ENCODE results near the gene ELAVL2.

ELAVL2 gene

DNA sequence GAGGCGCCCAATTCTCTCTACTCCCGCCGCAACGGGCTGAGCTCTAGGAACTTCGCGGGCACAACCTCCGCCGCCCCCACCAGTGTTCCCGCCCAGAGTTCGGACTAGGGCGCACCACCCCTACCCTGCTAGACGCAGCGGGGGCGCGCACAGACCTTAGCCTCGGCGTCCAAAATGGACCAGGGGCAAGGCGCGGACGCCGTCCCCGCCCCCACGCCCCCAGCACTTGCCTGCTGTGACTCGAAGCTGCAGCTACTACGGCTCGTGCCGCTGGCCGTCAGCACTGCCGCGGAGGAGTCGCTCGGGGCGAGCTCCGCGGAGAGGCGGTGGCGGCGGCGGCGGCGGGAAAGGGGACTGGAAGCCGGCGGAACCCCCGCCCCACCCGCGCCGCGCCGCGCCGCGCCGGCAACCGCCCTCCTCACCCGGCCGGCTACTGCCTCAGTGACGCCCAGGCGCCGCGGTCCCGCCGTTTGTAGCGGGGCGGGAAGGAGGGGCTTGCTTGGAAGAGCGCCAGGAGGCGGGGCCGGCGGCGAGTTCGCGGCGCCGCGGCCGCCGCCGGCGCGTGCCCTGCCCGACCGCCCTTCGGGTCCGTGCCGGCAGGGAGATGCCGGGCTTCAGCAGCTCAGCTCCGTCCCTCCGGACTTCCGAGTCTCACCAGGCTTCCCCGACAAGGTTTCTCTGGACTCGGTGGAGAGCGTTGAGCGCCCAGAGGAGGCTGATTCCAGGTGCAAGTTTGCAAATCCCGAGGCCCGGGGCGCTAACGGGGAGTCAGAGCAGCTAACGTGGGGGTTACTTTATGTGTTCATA, 4.5 kb downstream of the ELAVL2 start:
- no peak for DNase-seq

- no peak for DNase-seq
These were observed 5.3 kb downstream of the ELAVL2 start for GRCh38 chr9:23820451-23821374.

DNA sequence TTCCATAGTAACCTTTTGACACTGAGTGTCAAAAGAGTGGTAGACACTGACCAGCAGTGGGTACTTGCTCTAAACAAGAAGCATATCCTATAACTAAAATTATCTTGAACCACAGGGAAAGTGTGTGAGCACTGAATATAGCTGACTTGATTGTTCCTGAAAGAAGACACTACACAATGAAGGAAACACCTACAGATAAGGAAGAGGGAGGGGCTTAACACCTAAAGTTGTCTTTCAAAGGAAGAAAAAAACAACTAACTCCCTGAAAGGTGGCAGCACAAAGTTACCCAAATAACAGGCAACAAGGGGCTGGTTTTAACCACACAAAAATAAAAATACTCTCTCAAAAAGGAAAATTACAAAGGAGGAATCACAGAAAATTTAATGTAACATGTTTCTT, 6.6 kb downstream of the ELAVL2 start:
- no peak for DNase-seq

GRCh38 chr9:23814243-23814642, 11.8 kb downstream of the ELAVL2 start:
- DNase-seq: no peak

DNA sequence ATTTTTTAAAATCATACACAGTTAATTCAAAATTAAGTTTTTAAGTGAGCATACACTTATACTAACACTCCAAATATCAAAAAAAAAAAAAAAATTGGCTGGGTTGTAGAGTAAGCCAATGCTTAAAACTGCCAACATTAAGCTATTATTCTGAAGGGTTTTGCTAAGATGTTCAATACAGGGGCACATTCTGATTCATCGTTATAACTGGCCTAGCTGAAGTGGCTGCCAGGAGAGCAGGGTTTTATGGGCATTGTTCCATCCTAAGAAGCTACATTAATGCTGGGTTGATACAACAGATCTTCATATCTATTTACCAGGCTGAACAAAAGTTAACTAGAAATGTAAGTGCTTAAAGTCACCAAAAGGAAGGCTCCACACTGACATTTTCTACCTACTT, 13.4 kb downstream of the ELAVL2 start:
- DNase-seq: no peak

DNA sequence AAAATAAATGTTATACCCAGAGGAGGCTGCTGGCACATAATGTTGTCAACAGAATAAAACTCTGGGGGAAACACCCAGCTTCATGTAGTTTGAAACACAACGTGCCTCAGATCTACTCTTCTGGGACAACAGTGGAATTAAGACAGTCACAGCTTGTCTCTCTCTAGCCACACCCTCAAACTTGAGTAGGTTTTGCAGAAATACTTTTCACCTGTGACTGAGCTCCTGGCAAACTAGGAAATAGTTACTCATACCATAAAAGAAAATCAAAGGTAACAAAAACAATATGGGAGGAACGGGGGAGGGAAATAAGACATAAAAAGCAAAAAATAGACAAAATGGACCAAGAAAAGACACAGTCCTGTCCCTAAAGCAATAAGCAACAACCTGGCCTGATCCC, 14.4 kb downstream of the ELAVL2 start:
- no peak for DNase-seq

GRCh38 chr9:23803216-23803615, 22.8 kb downstream of the ELAVL2 start:
- DNase-seq: no peak

DNA sequence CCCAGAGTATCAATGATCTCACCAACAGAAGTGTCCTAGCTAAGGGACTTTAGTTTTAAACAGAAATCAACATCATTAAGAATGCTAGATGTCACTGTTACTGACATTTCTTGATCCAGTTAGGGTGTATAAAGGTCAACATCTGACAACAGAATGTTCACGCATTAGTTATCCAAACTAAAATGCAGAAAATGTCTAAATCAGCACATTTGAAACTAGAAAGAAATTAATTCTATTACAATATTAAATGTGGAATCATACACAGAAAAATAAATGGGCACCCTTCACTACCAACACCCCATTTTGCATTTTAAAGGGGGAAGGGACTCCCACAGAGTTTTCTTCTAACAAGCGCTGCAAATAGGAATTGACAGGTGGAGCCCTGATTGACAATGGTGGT, 24.5 kb downstream of the ELAVL2 start:
- DNase-seq: no peak

DNA sequence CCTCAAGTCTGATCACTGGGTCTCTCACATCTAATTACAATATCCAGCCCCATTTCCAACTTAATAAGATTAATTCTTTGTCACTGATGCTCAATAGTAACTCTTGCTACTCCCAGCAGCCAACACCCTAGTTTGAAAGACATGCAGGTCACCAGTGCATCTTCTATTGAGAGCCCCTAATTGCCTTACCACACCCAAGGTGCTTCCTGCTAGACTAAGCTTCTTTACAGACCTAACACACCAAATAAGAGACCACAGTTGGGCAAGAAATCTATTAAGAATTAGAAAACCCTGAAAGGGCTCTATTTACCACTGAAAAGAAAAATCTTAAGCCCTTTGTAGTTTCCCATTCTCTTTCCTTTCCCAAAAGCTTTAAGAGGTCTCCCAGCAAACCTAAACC, 26.5 kb downstream of the ELAVL2 start:
- no peak for DNase-seq

DNA sequence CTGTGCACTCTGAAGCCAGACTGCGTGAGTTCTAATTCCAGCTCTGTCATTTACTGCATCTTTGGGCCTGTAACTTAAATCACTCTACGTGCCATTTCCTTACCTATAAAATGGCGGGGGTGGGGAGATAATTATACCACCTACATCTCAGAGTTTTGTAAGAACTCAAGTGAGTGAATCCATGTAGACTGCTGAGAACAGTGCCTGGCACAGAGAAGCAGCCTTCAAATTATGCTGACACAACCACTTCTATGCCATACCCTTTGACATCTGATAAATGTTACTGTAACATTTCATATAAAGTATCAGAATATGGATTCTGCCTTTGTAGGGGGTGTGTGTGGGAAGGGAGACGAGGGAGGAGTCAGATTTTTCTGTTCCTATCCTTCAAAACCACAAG, 27.7 kb downstream of the ELAVL2 start:
- DNase-seq: no peak

- DNase-seq: no peak
These were observed 29.8 kb downstream of the ELAVL2 start for GRCh38 chr9:23796209-23796608.

DNA sequence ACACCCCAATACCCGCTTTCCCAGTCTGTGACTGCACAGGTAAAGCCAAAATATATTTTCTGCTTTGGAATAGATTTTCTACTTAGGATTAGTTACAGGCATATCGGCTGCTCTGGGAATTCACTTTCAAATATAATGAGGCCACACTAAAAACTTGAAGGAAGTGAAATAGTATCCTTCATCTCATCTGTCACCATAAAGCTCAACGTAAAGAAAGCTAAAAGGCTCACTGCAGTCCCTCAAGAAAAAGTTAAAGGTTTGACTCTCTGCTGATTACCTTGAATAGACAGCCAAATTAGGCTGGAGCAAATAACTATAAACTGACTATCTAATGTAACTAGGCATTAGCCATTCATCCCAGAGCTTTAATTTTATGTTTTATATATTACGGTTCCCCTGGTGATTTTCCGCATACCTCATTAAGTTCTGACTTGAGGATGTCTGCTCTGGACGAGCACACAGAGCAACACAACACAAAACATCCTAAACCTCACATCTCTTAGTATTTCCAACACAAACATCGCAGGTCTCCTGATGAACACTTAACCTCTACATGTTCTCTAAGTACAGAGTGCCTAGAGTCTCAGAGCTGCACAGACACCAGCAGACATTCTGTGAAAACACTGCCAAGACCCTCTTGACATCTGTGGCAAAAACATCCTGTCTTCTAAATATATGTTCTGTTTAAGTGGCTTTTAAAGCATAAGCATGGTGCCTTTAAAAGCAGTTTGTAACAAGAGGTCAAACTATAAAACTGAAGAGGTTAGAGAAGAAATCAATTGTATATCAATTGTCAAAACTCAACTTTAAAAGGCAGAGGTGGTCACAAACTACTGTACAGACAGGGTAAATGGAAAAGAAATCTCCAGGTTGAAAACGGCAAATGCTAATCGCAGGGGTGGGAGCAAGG, 35.4 kb downstream of the ELAVL2 start:
- no peak for DNase-seq

DNA sequence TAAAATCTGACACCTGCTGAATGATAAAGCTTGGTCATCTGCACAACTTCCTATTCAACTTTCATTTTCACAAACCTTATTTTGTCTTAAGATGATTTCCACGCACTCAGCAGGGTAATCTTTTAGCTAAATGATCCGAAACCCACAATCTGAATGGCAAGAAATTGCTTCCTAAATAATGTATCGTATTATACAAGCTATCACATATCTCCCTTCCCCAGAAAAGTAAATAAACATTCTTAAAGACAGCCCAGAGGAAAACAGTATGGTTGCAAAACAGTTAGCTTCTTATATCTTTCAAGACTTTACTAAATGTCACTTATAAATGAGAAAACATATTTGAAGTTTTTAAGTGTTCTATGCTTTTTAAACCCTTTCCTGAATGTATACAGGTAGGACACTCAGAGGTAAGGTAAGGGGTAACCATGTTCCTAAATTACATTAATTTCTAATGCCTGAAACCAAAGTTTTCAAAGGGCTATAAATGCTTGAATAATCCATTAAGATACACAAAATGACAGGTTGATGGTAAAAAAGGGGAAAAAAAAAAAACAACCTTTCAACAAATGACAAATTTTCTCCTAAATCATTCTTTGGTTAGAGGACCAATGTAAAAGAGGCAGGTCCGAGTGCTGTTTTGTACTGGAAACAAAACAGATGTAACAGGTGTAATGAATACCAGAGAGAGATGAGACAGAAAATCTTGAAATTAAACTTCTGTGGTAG, 36.3 kb downstream of the ELAVL2 start:
- no peak for DNase-seq

GRCh38 chr9:23784962-23785361, 41.1 kb downstream of the ELAVL2 start:
- no peak for DNase-seq

GRCh38 chr9:23783509-23783908, 42.5 kb downstream of the ELAVL2 start:
- no peak for DNase-seq

DNA sequence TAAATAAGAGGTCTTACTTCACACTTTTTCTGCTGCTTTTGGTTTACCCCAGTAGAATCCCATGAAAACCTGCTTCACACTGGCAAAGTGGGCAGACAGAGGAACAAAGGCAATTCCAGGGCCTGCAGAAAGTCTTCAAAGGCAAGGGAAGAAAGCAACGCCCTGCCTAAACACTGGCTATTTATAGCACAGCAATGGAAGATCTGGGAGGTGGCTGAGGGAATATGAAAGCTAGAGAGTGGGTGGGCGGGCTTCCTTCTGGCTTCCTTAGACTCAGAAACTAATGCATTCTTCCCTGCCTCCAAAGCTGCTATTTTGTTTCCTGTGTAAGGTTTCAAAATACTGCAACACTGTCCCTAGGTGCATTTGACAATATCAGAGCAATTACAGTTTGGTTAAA, 46.8 kb downstream of the ELAVL2 start:
- DNase-seq: no peak

DNA sequence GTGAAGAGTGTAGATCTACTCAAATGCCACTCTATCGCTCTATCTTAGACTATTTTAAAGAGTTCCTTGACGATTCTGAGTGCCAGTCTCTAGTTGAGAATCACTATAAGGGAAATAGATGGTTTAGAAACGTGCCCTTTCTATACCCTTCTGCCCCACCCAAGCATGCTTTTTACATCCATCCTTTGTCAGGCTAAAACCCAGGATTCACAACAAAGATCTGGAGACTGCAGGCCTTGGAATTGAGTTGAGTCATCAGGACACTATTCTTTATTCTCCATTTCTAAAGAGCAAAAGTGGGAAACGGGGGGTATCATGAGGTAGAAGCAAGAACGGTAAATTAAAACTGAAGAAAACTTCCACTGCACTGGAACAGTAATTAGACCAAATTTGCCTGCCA, 48.7 kb downstream of the ELAVL2 start:
- no peak for DNase-seq

DNA sequence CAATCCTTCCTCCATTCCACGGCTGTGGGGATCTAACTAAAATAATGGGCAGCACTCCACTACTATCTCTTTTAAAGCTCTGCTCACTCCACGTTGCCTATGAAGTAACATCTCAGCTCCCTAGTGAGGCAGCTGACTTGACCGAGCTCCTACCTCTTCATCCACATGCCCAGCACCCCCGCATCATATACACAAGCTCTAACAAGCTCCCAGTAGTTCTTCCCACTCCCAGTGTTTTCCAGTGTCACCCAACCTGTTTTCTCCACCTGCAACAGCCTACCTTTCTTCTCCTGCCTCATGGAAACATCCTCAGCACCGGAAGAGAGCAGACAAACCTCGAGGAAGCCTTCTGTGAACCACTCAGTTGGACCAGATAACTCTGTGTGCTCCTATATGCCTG, 50.5 kb downstream of the ELAVL2 start:
- DNase-seq: no peak

DNA sequence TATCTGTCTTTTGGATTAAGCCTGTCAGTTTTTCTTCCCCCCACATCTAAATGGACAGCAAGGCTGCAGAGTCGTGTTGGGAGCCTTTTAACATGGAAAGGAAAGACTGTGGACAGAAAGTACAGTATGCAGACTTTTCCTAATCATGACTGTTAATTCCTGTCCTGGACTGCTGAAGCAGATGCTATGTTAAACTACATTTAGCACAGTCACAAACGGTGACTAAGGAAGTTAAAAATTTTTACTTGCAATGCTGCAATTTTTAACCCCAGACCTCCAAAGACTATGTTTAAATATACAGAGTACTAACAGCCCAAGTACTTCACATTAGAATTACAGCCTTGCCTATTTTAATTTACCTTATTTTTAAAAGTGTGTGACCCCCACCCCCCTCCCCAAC, 51.8 kb downstream of the ELAVL2 start:
- no peak for DNase-seq

DNA sequence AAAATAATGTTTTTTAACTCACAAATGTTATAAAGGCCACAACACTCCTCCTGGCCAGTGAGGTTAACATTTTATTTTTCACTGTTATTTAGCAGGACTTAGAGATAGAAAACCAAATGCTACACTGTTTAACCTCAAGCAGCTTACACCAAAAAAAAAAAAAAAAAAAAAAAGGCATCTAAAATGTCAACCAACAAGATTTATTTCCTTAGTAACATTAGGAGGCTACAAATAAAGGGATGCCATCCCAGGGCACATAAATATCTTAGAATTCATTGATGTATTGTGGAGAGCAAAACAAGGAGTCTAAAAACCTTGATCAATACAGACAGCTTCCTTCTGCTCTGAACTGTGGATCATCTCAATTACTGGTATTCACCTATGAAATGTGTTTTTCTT, 53.7 kb downstream of the ELAVL2 start:
- DNase-seq: no peak

DNA sequence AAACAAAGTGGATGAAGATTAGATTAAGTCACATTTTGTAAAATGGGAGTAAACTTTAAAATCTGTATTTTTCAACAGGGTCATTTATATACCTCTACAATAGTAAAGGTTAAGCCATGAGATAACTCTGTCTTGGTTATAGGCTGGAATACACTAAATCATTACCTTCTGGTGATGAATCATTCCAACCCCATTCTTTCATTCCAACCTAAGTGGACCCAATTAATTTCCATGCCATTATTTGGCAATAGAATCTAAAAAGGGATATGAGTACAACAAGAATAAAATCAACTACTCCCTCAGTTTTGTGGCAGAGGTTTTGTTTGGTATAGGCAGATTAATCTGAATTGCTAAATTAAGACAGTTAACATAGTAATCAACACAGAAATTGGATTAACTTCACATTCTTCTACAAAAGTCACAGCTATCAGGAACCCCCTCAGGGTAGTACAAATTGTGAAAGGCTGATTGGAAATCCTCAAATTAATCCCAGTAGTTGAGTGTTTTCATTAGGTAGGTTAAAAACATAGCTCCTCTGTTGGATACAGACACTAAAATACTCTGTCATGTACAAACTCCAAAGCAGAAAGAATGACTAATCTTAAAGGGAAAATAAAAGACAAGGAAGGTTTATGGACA, 54.2 kb downstream of the ELAVL2 start:
- DNase-seq: no peak
